Lung (tissue), 16 donors: ENCODE results near the gene RAP1GDS1. TPM values are rescaled to one million over a fixed set of nuclear protein-coding genes. Genes with fewer than 3 reads are reported as not detected.

Source experiments
- ATAC-seq: fragments of 200-7000 bp; cut with Tn5 transposase; one replicate; pipeline ENCODE4 v1.9.1; 2020; ENCODE audit warnings: moderate number of reproducible peaks; ENCODE audit not compliant: insufficient read depth, low FRiP score
- DNase-seq, 3 donors: peaks; one replicate each; pipeline ENCODE4 v3.0.0-alpha.2; 2013 to 2017
- H3K27ac ChIP-seq, 2 donors: one replicate each; pipeline ENCODE4 v1.5.1; 2013; ENCODE audit warnings: mild to moderate bottlenecking in 2 of 2, moderate library complexity in 2 of 2, control low read depth in 1 of 2, inconsistent platforms in 1 of 2, low read depth in 1 of 2, low read length in 1 of 2
- H3K27me3 ChIP-seq, 3 donors: one replicate each; pipeline ENCODE4 v1.5.1; 2013; ENCODE audit warnings: low read length in 2 of 3; ENCODE audit not compliant: control insufficient read depth in 3 of 3, insufficient read depth in 3 of 3
- H3K36me3 ChIP-seq, 4 donors: one replicate each; pipeline ENCODE4 v1.5.1; 2013; ENCODE audit warnings: low read length in 4 of 4, mild to moderate bottlenecking in 1 of 4, moderate library complexity in 1 of 4; ENCODE audit not compliant: control insufficient read depth in 4 of 4, insufficient read depth in 4 of 4
- H3K4me1 ChIP-seq, 5 donors: one replicate each; pipeline ENCODE4 v1.5.1; 2013; ENCODE audit warnings: low read length in 5 of 5, mild to moderate bottlenecking in 2 of 5, moderate library complexity in 1 of 5; ENCODE audit not compliant: control insufficient read depth in 5 of 5, insufficient read depth in 5 of 5
- H3K4me3 ChIP-seq: one replicate; pipeline ENCODE4 v1.5.1; 2013; ENCODE audit warnings: mild to moderate bottlenecking, control low read depth, moderate library complexity
- H3K9ac ChIP-seq, 2 donors: one replicate each; pipeline ENCODE4 v1.5.1; 2013; ENCODE audit warnings: low read length in 2 of 2, control low read depth in 1 of 2; ENCODE audit not compliant: insufficient read depth in 1 of 2
- H3K9me3 ChIP-seq, 4 donors: one replicate each; pipeline ENCODE4 v1.5.1; 2013; ENCODE audit warnings: low read length in 3 of 4, mild to moderate bottlenecking in 1 of 4, moderate library complexity in 1 of 4; ENCODE audit not compliant: control insufficient read depth in 4 of 4, insufficient read depth in 3 of 4
- WGBS, 2 donors: extraction: QIAGEN DNeasy Blood & Tissue Kit; methylation state at CpG; one replicate each; pipeline ENCODE4 v1.1.7; 2013; 5-methylcytosine and 5-hydroxymethylcytosine counted together
- long read RNA-seq, 5 donors: transcript quantifications; one replicate each; lab custom pipeline, GENCODE V29; 2026
- polyA plus RNA-seq, 2 donors: library from polyadenylated mRNA; stranded (reverse); fragments of 200-250 nt; gene quantifications; one replicate each; pipeline ENCODE4 v1.2.1, GENCODE V29; 2013
- total RNA-seq, 2 donors: library from RNA; depleted of rRNA in 1 of 2; stranded (reverse); fragments of >200 nt in 1 of 2; gene quantifications; one replicate each; pipeline ENCODE4 v1.2.1, GENCODE V29; 2014 to 2021
- TF ChIP-seq, protein P1 (sequence below): IDR thresholded peaks from 2 replicates; pipeline ENCODE4 v1.5.1; 2012; ENCODE audit warnings: mild to moderate bottlenecking; ENCODE audit errors: control extremely low read depth, extremely low read depth
- donor health status: control.
- donor health status: control.
- donor health status: Bipolar disorder and iron deficiency.
- donor health status: healthy.
- donor health status: DM: yes; HTN: yes; CAD: no.

The RAP1GDS1 gene, protein sequence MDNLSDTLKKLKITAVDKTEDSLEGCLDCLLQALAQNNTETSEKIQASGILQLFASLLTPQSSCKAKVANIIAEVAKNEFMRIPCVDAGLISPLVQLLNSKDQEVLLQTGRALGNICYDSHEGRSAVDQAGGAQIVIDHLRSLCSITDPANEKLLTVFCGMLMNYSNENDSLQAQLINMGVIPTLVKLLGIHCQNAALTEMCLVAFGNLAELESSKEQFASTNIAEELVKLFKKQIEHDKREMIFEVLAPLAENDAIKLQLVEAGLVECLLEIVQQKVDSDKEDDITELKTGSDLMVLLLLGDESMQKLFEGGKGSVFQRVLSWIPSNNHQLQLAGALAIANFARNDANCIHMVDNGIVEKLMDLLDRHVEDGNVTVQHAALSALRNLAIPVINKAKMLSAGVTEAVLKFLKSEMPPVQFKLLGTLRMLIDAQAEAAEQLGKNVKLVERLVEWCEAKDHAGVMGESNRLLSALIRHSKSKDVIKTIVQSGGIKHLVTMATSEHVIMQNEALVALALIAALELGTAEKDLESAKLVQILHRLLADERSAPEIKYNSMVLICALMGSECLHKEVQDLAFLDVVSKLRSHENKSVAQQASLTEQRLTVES
- total RNA-seq (10 to 100 TPM; 33.6 to 41.6 TPM), polyA plus RNA-seq (10 to 100 TPM; 12.3 to 19.3 TPM)
- long read RNA-seq, donor 1, transcript RAP1GDS1-205 (15 exons, 3,681 nt), result major isoform, 7 of 13 reads
- long read RNA-seq, donor 1, partial matches to known transcripts, result 0 of 13 reads
- long read RNA-seq, donor 1, other reads (novel, unspliced or antisense), result 0 of 13 reads
- long read RNA-seq, donor 2, partial matches to known transcripts, result 0 of 1 reads
- long read RNA-seq, donor 2, other reads (novel, unspliced or antisense), result 0 of 1 reads
- long read RNA-seq, donor 3, result 0 reads
- long read RNA-seq, donor 4, partial matches to known transcripts, result 8 of 9 reads
- long read RNA-seq, donor 4, other reads (novel, unspliced or antisense), result 0 of 9 reads
- long read RNA-seq, donor 5, transcript RAP1GDS1-205 (15 exons, 3,681 nt), result major isoform, 8 of 9 reads
- long read RNA-seq, donor 5, partial matches to known transcripts, result 0 of 9 reads
- long read RNA-seq, donor 5, other reads (novel, unspliced or antisense), result 0 of 9 reads

DNA sequence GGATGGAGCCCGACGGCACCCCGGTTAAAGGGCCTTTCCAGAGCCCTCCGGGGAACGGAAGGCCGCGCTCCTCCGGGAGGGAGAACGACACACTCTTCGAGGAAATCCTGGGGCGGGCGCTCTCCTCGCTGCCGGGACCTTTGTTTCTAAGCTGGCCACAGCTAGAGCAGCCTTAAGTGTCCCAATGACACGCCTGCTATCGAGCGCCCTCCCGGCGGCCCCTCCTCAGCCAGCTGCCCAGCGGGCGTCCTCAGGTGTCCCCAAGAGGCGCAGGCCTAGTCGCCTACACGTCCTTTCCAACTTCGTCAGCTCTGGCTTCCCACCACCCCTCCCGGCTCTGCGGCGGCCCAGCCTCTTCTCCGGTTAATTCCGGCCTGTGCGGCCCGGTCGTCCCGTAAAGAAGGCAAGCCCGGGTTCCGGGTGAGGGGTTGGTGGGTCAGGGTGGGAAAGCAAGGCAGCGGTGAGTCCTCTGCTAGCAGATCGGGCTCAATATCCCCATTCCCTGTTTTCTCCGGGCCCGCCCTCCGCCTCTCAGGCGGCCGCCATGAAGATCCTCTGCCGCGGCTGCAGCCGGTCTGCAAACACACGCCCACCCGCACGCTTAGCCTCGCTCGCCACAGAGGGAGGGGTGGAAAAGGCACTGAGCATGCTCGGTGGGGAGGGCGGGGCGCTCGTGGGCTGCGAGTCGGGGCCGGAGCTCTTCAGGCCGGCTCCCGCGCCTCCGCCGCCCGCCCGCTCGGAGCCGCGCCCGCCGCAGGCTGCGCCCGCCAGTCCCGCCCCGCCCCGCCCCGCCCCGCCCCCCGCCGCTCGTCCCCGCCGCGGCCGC, at the start of gene RAP1GDS1:
Gene RAP1GDS1 (plus strand): TSS at position 806 of the 826 bp plus-strand sequence. CDS start 182 bp downstream, outside the sequence.
- H3K36me3 ChIP-seq, result no peaks in the 10 kb centered on the region
- 0 to 1% methylated on average over 49 to 84 of the region's 84 CpGs for WGBS, 2 donors
- peak within 1 kb of the TSS; percentile 84 to 92 for H3K9ac ChIP-seq
- DNase-seq (peak; percentile 98 to 99 (median 98)), ATAC-seq (peak; percentile 94)
- TF ChIP-seq, protein P1, sequence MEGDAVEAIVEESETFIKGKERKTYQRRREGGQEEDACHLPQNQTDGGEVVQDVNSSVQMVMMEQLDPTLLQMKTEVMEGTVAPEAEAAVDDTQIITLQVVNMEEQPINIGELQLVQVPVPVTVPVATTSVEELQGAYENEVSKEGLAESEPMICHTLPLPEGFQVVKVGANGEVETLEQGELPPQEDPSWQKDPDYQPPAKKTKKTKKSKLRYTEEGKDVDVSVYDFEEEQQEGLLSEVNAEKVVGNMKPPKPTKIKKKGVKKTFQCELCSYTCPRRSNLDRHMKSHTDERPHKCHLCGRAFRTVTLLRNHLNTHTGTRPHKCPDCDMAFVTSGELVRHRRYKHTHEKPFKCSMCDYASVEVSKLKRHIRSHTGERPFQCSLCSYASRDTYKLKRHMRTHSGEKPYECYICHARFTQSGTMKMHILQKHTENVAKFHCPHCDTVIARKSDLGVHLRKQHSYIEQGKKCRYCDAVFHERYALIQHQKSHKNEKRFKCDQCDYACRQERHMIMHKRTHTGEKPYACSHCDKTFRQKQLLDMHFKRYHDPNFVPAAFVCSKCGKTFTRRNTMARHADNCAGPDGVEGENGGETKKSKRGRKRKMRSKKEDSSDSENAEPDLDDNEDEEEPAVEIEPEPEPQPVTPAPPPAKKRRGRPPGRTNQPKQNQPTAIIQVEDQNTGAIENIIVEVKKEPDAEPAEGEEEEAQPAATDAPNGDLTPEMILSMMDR, result no peak
- H3K4me3 ChIP-seq, result peak within 1 kb of the TSS; percentile 62
- peak within 1 kb of the TSS; percentile 93 to 98 for H3K27ac ChIP-seq
- no peaks in the 10 kb centered on the region for H3K9me3 ChIP-seq
- H3K27me3 ChIP-seq, result no peaks in the 10 kb centered on the region
- peaks cover 0 to 17% (median 9%) of the 10 kb centered on the region in 5 donors for H3K4me1 ChIP-seq

DNA sequence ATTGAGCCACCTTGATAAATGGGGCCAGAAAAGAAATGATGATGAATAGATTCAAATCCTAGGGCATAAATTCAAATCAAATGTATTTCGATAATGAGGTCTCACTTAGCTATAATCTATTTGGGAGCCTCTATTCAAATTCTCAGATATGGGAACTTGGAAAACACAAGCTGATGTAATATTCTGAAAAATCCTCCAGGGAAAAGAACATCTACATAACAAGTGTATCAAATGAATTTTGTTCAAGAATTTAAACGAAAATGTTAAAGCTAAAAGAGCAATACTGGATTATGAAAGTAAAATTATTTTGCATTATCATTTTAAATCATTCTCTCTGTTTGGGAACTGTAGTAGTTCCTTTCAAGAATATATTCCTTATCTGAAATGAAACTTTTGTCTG, 38.9 kb upstream of the RAP1GDS1 start:
- H3K9ac ChIP-seq, result no peak overlapping the region
- no peaks in the 10 kb centered on the region for H3K27me3 ChIP-seq
- H3K27ac ChIP-seq, result no peak overlapping the region
- no peak for DNase-seq
- H3K4me3 ChIP-seq, result no peak overlapping the region
- TF ChIP-seq, protein P1, result no peak
- no peak for ATAC-seq
- no peaks in the 10 kb centered on the region for H3K36me3 ChIP-seq
- WGBS, 2 donors, result 83 to 91% methylated on average over 2 of the region's 2 CpGs
- H3K9me3 ChIP-seq, result no peaks in the 10 kb centered on the region
- H3K4me1 ChIP-seq, result no peaks in the 10 kb centered on the region

DNA sequence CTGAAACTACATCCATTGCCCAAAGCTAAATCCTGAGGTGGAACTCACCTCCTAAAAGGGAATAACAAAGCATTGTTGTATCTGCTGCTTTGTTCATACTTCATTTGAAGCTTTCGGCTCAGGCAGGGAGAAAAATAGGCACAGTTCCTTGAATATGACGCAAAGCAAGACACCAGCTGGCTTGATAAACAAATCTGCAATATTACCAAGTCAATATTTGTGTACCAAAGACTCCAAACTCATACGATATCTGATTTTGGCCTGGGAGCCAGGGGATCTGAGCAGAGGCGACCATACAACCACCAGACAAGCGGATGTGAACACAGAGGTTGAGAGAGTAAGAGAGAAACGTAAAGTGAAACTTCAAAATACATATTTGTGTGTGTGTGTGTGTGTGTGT, 34.8 kb upstream of the RAP1GDS1 start:
- Histone ChIP-seq H3K9ac (no peak overlapping the region), H3K9me3 (no peaks in the 10 kb centered on the region), H3K27me3 (no peaks in the 10 kb centered on the region), H3K4me3 (no peak overlapping the region), H3K27ac (no peak overlapping the region), H3K36me3 (no peaks in the 10 kb centered on the region), H3K4me1 (no peaks in the 10 kb centered on the region)
- DNase-seq (no peak), ATAC-seq (no peak)
- TF ChIP-seq, protein P1, result no peak
- WGBS, 2 donors, result 91 to 97% methylated on average over 6 of the region's 6 CpGs
